Hindlimb muscle (tissue), 1 donor: Measurements from ENCODE around the gene LYRM4. TPM values are rescaled to one million over a fixed set of nuclear protein-coding genes. Genes with fewer than 3 reads are reported as not detected.

Source experiments
- DNase-seq: peaks from one replicate; pipeline ENCODE4 v3.0.0-alpha.2; 2013
- polyA plus RNA-seq: library from polyadenylated mRNA; unstranded; fragments of 120-200 nt; gene quantifications from one replicate; pipeline ENCODE4 v1.2.1, GENCODE V29; 2013; ENCODE audit not compliant: insufficient read length

The LYRM4 gene
- polyA plus RNA-seq, 1 donor = 20.5 TPM

- DNase-seq = no peak
Observed at GRCh38 chr6:5279891-5280338, 19.2 kb upstream of the LYRM4 start.

GRCh38 chr6:5278565-5279120 lies 17.9 kb upstream of the LYRM4 start:
- DNase-seq = no peak

GRCh38 chr6:5278047-5278446 lies 17.3 kb upstream of the LYRM4 start:
- DNase-seq = no peak

- DNase-seq = no peak
Observed at GRCh38 chr6:5277589-5277988, 16.8 kb upstream of the LYRM4 start.

GRCh38 chr6:5276581-5276980 lies 15.8 kb upstream of the LYRM4 start:
- no peak for DNase-seq

GRCh38 chr6:5275497-5275896 lies 14.7 kb upstream of the LYRM4 start:
- no peak for DNase-seq

- DNase-seq = no peak
Observed at GRCh38 chr6:5274231-5274630, 13.5 kb upstream of the LYRM4 start.

GRCh38 chr6:5271926-5272325 lies 11.2 kb upstream of the LYRM4 start:
- no peak for DNase-seq

GRCh38 chr6:5270093-5270680 lies 9.4 kb upstream of the LYRM4 start:
- DNase-seq = no peak

GRCh38 chr6:5266423-5266822 lies 5.7 kb upstream of the LYRM4 start:
- no peak for DNase-seq

GRCh38 chr6:5261545-5262109 lies 877 bp upstream of the LYRM4 start:
- no peak for DNase-seq

- peak; percentile 36 for DNase-seq
Observed at GRCh38 chr6:5260111-5260620, 584 bp downstream of the LYRM4 start.

- DNase-seq = no peak
Observed at GRCh38 chr6:5259428-5259827, 1.3 kb downstream of the LYRM4 start.

- DNase-seq = no peak
Observed at GRCh38 chr6:5257400-5257799, 3.4 kb downstream of the LYRM4 start.

GRCh38 chr6:5256952-5257351 lies 3.8 kb downstream of the LYRM4 start:
- no peak for DNase-seq

GRCh38 chr6:5250911-5251310 lies 9.8 kb downstream of the LYRM4 start:
- DNase-seq = peak; percentile 15

GRCh38 chr6:5250451-5250850 lies 10.3 kb downstream of the LYRM4 start:
- no peak for DNase-seq

- DNase-seq = no peak
Observed at GRCh38 chr6:5249451-5250122, 11.2 kb downstream of the LYRM4 start.

- DNase-seq = no peak
Observed at GRCh38 chr6:5248302-5249098, 12.2 kb downstream of the LYRM4 start.

- DNase-seq = no peak
Observed at GRCh38 chr6:5247201-5247600, 13.5 kb downstream of the LYRM4 start.

GRCh38 chr6:5246141-5247097 lies 14.3 kb downstream of the LYRM4 start:
- DNase-seq = no peak

GRCh38 chr6:5243069-5243468 lies 17.7 kb downstream of the LYRM4 start:
- no peak for DNase-seq
